SK-N-MC (cell line): ENCODE data around the gene RIC3.

ENCODE experiments used
- EZH2 ChIP-seq: fragments of 200-600 bp; sonication (generic); IDR thresholded peaks from one replicate; pipeline ENCODE4 v1.6.1; 2017; ENCODE audit warnings: antibody characterized with exemption
- POLR2AphosphoS5 ChIP-seq: IDR thresholded peaks from 2 replicates; pipeline ENCODE4 v1.6.1; 2012; ENCODE audit warnings: mild to moderate bottlenecking, low read depth, low read length, borderline replicate concordance

- TF ChIP-seq EZH2: no peak
- TF ChIP-seq POLR2AphosphoS5: no peak
Observed at GRCh38 chr11:8177136-8177535, 8.3 kb upstream of the RIC3 start.
